ENCODE measurements around the gene GEN1. TPM values are rescaled to one million over a fixed set of nuclear protein-coding genes. Genes with fewer than 3 reads are reported as not detected.

GEN1 gene
- total and polyA plus RNA-seq, 4 donors = 1.2 to 12.7 (median 7.8) TPM

Other genes starting within 250 kb of the GEN1 start
- gene RAD51AP2, start 235.7 kb upstream of the GEN1 start, total RNA-seq = under 1 TPM; 0.14 to 0.25 TPM
- gene RAD51AP2, start 235.7 kb upstream of the GEN1 start, polyA plus RNA-seq = under 1 TPM; 0.02 to 0.08 TPM
- gene VSNL1, start 213.4 kb upstream of the GEN1 start, total RNA-seq = 10 to 100 TPM in 1 of 2 donors, 1 to 10 TPM in 1; 6.3 to 32.9 TPM
- gene VSNL1, start 213.4 kb upstream of the GEN1 start, polyA plus RNA-seq = 1 to 10 TPM; 2.2 to 6.4 TPM
- 10 to 100 TPM; 15.7 to 22.3 TPM for gene SMC6, start 328 bp upstream of the GEN1 start, total RNA-seq
- gene SMC6, start 328 bp upstream of the GEN1 start, polyA plus RNA-seq = 1 to 10 TPM; 2.6 to 6.3 TPM
- gene MSGN1, start 62.3 kb downstream of the GEN1 start, total RNA-seq = not detected
- not detected for gene MSGN1, start 62.3 kb downstream of the GEN1 start, polyA plus RNA-seq
- 1 to 10 TPM in 1 of 2 donors, under 1 TPM in 1; 0.56 to 2.8 TPM for gene KCNS3, start 124.5 kb downstream of the GEN1 start, total RNA-seq
- gene KCNS3, start 124.5 kb downstream of the GEN1 start, polyA plus RNA-seq = 1 to 10 TPM in 1 of 2 donors, under 1 TPM in 1; 0.96 to 2.5 TPM